GM10847 (cell line): Measurements from ENCODE around the gene INS.

ENCODE experiments used
- POLR2A ChIP-seq: IDR thresholded peaks from 2 replicates; pipeline ENCODE4 v1.6.1; 2011; ENCODE audit not compliant: insufficient read length; ENCODE audit errors: extremely low read depth

The INS gene

DNA sequence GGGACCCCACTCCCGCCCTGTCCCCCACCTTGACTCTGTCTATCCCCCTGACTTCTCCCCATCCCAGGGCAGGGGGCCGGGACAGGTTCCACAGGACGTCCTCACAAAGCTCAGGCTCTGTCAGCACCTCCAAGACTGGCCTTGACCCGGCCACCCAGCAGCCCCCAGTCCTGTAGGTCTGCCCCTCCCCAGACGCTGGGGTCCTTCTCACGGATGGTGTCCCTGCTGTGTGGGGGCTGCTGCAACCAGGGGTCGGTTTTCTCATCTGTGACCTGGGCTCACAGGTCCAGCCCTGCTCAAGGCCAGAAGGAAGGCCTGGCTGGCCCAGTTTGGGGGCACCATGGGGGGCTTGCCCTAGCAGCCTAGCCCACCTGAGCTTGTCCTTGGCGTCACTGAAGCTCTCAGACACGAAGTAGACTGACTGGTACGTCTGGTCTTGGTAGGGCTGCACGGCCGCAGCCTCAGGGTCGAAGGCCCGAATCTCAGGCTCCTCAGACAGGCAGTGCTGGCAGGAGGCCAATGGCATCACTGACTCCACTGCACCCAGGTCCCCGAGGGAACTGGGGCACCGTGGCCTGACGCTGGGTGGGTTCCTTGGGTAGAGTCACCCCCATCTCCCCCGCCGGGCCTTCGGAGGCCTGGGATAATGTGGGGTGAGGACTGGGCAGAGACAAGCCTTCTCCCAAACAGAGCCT, 4.0 kb upstream of the INS start:
- TF ChIP-seq POLR2A, result no peak

DNA sequence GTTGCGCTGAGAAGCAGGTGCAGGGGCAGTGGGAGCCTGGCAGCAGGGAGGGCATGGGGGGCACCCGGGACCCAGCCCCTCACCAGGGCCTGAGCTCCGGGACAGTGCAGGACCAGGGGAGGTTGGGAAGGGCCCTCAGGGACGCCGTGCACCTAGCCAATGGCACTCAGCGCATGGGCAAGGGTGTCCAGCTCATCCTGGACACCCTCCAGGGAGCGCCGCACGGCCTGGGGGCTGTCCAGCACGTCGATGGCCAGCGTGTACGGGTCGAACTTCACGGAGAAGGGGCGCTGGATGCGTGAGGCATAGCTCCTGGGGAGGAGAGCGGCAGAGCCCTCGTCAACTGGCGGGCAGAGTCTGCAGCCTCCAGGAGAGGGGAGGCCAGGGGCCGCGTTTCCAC, 3.1 kb upstream of the INS start:
- no peak for TF ChIP-seq POLR2A

DNA sequence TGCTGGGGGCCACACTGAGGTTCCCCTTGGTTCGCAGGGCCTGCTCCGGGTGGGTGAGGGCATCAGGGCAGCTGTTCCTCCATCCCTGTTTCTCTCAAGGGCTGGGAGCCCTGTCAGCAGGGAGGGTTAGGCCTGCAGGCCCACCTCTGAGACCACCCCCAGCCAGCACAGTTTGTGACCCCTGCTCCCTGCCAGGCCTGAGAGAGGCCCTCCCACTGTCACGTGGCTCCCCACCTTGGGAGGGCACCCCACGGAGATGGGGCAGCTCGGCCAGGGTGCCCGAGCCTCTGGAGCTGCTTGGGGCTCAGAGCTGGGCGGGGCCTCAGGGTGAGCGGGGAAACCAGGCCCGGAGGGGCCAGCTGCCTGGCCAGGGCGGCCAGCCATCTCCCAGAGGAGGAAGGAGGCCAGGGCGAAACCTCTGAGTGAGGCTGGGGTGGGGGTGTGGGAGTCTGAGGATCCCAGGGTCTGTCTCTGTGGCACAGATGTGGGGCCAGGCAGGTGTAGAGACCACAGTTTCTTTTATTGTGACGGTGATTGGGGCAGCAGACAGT, 2.5 kb upstream of the INS start:
- TF ChIP-seq POLR2A, result no peak

DNA sequence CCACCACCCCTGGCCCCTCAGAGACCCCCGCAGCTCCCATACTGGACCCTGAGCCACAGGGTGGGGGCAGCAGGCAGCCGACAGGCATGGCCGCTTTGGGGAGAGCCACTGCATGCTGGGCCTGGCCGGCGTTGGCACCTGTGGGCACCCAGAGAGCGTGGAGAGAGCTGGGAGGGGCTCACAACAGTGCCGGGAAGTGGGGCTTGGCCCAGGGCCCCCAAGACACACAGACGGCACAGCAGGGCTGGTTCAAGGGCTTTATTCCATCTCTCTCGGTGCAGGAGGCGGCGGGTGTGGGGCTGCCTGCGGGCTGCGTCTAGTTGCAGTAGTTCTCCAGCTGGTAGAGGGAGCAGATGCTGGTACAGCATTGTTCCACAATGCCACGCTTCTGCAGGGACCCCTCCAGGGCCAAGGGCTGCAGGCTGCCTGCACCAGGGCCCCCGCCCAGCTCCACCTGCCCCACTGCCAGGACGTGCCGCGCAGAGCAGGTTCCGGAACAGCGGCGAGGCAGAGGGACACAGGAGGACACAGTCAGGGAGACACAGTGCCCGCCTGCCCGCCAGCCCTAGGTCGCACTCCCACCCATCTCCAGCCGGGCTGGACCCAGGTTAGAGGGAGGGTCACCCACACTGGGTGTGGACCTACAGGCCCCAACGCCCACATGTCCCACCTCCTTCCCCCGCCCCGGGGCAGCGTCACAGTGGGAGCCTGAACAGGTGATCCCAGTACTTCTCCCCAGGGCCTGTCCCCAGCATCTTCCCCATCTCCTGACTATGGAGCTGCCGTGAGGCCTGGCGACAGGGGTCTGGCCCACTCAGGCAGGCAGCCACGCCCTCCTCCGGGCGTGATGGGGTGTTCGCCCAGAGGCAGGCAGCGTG, 1.2 kb downstream of the INS start:
- TF ChIP-seq POLR2A, result no peak

DNA sequence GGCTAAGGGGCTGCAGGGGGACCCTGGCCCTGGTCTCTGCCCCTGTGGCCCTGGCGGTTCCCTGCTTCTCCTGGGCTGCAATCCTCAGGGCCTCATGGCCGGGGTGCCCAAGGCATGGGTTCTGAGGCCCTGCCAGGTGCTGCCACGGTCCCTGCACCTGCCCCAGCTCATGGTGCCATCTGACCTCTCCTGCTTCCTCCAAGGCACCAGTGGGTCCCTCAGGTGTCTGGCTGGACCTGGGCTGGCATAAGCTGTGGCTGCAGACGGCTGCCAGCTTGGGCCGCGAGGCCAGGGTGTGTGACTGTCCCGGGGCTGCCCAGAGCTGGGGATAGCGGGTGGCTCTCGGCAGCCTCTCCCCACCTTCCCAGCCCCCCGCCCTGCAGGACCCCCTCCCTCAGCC, 2.0 kb downstream of the INS start:
- TF ChIP-seq POLR2A, result no peak

DNA sequence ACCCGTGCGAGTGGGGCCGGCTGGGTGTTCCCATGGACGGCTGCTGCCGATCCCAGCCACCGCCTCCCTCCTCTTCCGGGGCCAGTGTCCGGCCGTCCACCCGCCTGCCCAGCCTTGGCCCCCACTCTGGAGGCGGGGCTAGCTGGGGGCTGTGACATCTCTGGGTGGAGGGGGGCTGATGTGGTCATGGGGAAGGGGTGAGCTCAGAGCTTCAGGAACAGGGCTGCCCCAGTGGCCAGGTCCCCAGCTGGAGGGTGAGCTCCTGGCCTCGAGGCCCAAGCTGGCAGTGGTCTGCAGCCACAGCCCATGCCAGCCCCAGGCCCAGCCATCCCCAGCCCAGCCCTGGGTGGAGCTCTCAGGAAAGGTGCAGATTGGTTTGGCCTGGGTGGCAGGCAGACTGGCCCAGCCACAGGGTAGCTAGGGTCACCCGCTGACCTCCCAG, 2.7 kb downstream of the INS start:
- TF ChIP-seq POLR2A, result no peak

DNA sequence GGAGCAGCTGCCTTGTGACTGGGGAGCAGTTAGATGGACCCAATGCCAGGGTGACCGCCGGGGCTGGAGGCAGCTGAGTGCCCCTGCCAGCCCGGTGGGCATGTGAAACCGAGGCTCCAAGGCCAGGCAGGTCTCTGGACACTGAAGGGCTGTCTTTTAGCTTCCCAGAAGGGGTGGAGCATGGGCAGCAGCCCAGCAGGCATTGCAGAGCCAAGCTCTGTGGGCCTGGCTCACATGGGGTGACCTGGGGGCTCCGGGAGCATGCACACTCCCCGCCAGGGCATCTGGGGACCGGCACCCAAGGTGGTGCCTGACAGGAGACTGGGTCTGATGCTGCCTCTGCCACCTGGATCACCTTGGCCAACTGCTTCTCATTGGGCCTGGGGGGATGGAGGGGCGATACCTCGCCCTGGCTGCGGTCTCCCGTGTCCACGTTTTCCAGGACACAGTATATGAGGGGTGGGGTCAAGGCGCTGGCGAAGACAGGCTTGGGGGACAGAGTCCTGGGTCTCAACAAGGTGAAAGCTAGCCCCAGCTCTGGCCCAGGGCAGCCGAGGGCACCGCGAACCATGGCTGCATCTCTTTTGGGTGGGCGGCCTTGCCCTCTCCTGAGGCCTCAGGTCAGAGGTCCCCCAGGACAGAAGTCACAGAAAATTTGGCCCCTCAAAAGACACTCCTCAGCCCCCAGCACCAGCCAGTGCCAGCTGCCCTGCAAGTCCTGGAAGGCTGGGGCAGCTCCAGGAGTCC, 3.5 kb downstream of the INS start:
- TF ChIP-seq POLR2A, result no peak

DNA sequence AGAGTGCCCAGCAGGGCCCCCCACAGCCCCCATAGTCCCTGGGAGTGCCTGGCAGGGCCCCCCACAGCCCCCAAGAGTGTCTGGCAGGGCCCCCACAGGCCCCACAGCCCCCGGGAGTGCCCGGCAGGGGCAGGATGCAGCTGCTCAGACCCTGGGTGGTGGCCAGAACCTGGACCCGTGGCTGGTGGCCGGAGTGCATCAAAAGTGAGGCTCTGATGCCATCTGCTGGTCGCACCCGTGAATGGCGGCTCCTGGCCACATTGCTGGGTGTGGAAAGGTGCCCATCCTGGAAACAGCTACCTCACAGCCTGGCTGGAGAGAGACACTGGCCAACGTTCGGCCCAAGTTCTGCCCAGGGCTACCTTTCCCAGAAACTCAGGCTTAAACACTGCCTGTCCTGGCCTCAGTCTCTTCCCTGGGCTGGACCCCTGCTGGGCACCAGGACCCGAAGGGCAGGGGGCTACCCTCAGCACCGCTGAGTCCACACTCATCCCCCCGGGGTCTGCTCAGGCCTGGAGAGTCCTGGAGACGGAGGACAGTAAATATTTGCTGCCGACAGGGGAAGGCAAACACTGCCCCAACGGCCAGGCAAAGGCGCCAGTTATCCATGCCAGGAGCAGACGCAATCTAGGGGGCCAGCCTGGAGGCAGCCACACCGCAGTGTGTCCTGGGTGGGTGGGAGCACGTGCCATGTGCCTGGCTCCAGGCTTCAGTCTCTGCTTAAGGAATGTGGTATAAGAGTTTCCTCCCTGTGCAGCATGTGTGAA, 4.4 kb downstream of the INS start:
- TF ChIP-seq POLR2A, result no peak

DNA sequence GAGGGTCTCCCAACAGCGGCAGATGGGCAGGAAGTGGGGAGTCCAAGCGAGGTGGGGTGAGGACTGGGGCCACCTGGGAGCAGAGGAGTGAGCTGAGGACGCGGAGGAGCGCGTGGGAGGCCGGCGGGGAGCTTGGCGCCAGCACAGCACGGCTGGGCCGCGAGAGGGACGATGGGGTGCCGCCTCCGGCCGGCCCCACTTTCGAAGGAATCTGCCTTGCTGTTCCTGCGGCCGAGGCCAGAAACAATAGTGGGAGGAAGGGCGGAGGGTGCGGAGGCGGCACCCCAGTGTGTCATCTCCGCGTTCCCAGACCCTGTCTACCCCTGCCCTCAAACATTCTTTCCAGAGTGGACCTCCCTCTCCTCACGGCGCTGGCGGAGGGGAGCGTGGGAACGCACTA, 5.5 kb downstream of the INS start:
- TF ChIP-seq POLR2A, result no peak

DNA sequence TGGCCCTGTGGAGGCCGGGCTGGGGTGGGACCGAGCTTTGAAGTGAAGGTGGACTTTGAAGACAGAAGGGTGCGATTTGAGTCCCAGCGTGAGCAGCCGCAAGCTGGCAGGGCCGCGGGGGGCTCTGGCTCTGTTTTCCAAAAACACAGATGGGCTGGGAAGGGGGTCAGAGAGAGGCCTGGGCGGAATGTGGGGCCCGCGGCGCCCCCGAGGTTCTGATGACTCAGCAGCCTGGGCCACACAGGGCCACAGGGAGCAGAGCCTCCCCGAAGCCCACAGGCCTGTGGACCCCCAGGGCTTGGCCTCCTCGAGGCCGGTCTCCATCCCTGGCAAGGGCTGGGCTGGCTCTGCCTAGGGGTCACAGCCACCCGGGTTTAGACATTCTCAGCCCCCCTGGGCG, 6.1 kb downstream of the INS start:
- TF ChIP-seq POLR2A, result no peak

DNA sequence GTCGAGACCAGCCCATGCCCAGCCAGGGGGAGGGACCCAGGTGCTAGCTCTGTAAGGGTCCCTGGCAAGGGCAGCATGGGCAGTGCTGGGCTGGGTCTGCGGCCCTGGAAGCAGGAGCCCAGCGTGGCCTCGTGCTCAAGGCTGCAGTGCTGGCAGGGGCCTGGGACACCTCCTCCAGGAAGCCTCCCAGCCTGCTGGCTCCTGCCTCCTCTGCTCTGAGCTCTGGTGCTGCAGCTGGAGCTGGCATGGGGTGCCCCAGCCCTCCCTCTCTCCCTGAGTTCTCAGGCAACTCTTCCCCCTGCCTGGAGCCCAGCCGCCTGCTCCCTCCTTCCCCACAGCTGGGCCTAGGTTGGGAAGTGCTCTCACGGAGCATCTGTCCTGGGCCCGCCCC, 6.8 kb downstream of the INS start:
- TF ChIP-seq POLR2A, result no peak

DNA sequence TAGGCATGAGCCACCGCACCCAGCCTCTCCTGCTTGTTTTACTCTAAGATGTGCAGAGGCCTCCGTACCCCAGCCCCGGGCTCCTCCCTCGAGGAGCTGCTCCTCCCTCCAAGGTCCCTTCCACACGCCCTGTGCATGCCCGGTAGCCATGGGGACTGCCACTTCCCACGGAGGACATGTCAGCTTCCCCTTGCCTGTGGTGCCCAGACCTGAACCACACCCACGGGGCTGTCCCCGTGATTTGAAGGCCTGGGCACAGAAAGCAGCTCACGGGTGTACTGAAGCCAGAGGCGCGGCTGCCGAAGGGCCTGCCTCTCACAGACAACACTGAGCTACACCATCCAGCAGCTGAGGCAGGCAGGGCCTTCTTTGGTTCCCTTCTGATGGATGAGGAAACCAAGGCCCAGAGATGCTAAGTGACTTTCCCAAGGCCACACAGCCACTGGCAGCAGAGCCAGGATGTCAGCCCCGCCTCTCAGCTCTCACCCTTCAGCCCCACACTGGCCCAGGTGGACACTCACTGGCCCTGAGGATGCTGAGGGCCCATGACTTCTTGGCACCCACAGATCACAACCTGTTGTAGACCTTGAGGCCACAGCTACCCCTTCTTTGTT, 7.3 kb downstream of the INS start:
- TF ChIP-seq POLR2A, result no peak

DNA sequence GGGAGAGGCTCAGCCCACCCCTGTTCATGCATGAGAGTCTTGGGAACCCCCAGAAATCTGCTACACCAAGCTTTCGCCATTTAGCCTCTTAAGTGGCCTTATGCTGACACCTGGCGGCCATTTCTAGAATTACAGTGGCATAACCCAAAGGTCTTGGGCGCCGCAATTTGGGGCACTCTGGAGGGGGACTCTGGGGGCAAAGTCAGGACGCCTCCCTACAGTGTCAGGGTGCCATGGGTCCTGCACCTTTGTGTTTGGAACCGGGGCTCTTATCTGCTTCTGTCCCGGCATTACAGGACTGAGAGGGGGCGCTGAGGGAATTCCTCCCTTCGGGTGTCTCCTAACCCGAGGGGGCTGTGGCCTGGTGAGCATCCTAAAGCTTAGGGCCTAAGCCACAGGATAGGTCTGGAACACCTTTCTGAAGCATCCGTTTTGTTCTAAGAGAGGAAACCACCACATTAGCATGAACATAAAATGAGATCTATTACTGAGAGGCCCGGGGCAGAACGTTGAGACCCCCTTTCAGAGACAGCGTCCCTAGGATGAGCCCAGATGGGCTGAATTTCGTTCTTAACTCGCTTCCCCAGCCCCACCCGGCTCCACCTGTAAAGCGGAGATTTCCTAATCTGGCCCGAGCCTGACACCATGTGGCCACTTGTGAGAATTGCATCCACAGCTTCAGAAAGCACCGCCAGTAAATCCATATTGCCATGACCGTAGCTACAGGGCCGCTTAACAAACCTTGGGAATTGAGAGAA, 9.3 kb downstream of the INS start:
- no peak for TF ChIP-seq POLR2A

DNA sequence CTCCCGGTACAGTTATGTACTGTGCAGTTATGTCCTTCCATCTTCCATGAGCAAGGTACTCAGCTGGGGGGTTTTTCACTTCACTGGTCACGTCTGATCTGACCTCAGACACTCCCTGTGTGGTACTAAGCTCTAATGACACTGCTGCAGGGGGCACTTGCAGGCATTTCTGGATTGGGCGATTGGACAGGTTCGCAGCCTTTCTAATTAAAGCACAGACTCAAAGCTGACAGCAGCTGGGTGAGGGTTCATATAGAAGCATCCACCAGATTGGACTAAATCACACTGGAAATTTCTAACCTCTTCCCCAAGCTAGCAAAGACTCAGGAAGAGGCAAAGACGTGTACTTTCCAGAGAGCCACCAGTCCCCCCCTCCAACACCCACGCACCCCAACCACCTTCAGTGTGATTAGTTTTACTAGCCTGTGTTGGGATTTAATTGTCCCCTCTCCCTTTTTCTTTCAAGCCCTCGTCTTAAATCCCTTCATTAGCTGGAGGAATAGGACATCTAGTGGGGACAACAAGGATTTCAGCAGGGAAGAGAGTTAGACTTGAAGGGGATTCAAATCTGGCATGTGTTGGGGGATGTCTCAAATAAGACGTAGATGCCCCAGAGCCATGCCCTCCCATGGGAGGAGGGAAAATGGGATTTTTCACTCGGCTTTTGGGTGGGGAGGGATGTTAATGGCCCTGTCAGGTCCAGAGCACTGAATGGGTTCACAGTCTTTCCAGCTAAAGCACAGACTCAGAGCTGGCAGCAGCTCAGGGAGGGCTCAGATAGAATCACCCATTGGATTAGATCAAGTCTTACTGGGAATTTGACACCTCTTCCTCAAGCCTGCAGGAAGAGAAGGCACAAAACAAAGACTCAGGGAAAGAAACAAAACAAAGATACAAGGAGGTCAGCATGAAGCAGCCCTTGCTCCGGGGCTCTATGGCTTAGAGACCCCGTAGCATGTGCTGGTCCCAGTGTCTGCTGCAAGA, 10.9 kb downstream of the INS start:
- TF ChIP-seq POLR2A, result no peak
